DMS153 treated with DMSO at 0.1 percent for 48 hours (cell line): ENCODE measurements around the gene ITIH5.

Experiments
- DNase-seq: peaks from one replicate; lab custom pipeline; 2025; ENCODE audit not compliant: unreplicated experiment; lab: John Stamatoyannopoulos, UW

ITIH5 gene

GRCh38 chr10:7587168-7587864 lies 79.5 kb downstream of the ITIH5 start:
- DNase-seq: no peak

GRCh38 chr10:7585228-7585627 lies 81.5 kb downstream of the ITIH5 start:
- DNase-seq: no peak

GRCh38 chr10:7583626-7584025 lies 83.1 kb downstream of the ITIH5 start:
- no peak for DNase-seq

- no peak for DNase-seq
These were observed 86.2 kb downstream of the ITIH5 start for GRCh38 chr10:7580520-7580919.

- DNase-seq: no peak
These were observed 87.1 kb downstream of the ITIH5 start for GRCh38 chr10:7579681-7580080.

GRCh38 chr10:7577579-7577978 lies 89.2 kb downstream of the ITIH5 start:
- DNase-seq: no peak

- DNase-seq: no peak
These were observed 89.6 kb downstream of the ITIH5 start for GRCh38 chr10:7577176-7577575.

- DNase-seq: no peak
These were observed 90.4 kb downstream of the ITIH5 start for GRCh38 chr10:7576340-7576739.

GRCh38 chr10:7572391-7572790 lies 94.4 kb downstream of the ITIH5 start:
- no peak for DNase-seq

GRCh38 chr10:7571981-7572380 lies 94.8 kb downstream of the ITIH5 start:
- no peak for DNase-seq

- DNase-seq: no peak
These were observed 98.7 kb downstream of the ITIH5 start for GRCh38 chr10:7567911-7568620.

- no peak for DNase-seq
These were observed 99.9 kb downstream of the ITIH5 start for GRCh38 chr10:7566891-7567290.

- no peak for DNase-seq
These were observed 100.9 kb downstream of the ITIH5 start for GRCh38 chr10:7565871-7566270.

- no peak for DNase-seq
These were observed 103.0 kb downstream of the ITIH5 start for GRCh38 chr10:7563770-7564169.

GRCh38 chr10:7563368-7563767 lies 103.4 kb downstream of the ITIH5 start:
- no peak for DNase-seq

GRCh38 chr10:7561985-7562384 lies 104.8 kb downstream of the ITIH5 start:
- no peak for DNase-seq

- DNase-seq: no peak
These were observed 105.4 kb downstream of the ITIH5 start for GRCh38 chr10:7561216-7561893.

- DNase-seq: no peak
These were observed 106.2 kb downstream of the ITIH5 start for GRCh38 chr10:7560519-7560918.

- DNase-seq: no peak
These were observed 107.4 kb downstream of the ITIH5 start for GRCh38 chr10:7559386-7559785.

- no peak for DNase-seq
These were observed 108.7 kb downstream of the ITIH5 start for GRCh38 chr10:7558036-7558435.

- DNase-seq: no peak
These were observed 113.2 kb downstream of the ITIH5 start for GRCh38 chr10:7553531-7553930.
